Erythroblast (primary cell): Measurements from ENCODE around the gene GAREM1.

Source experiments
- GATA1 ChIP-seq: IDR thresholded peaks from 2 replicates; pipeline ENCODE4 v1.6.1; 2011; ENCODE audit warnings: low read depth, mild to moderate bottlenecking, control low read depth, low read length, moderate library complexity
- POLR2A ChIP-seq: IDR thresholded peaks from 2 replicates; pipeline ENCODE4 v1.6.1; 2011; ENCODE audit warnings: mild to moderate bottlenecking, low read length

GRCh38 chr18:32213693-32214092 is 257.0 kb downstream of the GAREM1 start:
- no peak for TF ChIP-seq POLR2A
- no peak for TF ChIP-seq GATA1
